Measurements from ENCODE around the gene OSGEP. TPM values are rescaled to one million over a fixed set of nuclear protein-coding genes. Genes with fewer than 3 reads are reported as not detected.

Gene OSGEP
- total RNA-seq, 2 experiments from 2014 or later = 76.6 to 86.6 TPM

DNA sequence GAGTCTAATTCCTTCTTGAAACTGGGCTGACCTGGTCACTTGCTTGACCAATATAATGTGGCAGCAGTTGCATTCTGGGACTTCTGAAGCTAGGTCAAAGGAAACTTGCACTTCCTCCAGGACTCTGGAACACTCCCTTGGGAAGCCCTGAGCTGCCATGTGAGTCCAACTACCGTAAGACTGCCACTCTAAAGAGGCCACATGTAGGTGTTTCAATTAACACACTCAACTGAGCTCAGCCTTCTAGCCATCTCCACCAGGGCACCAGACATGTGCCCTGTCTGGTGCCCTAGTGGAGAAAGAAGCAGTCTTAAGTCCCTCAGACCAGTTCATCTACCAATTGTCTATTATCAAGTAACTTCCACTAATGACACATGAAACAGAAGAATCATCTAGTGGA, 35.2 kb downstream of the OSGEP start:
- Histone ChIP-seq H3K4me1 (ENCODE audit: insufficient read depth, low read length, poor library complexity, severe bottlenecking) (peaks cover 41% of the 10 kb centered on the region), H3K9me2 (ENCODE audit: insufficient read depth, low read length) (no peaks in the 10 kb centered on the region), H4K20me1 (ENCODE audit: insufficient read depth, low read length) (no peaks in the 10 kb centered on the region), H3K4me3 (ENCODE audit: low read depth, low read length, poor library complexity, severe bottlenecking) (no peak overlapping the region), H2AFZ (ENCODE audit: low read length) (peak overlapping the region; percentile 13; the same call in 1 of the 2 replicates), H3K36me3 (ENCODE audit: insufficient read depth, low read length) (no peaks in the 10 kb centered on the region), H3K27ac (ENCODE audit: low read depth, low read length, poor library complexity, severe bottlenecking) (no peak overlapping the region), H3K9me3 (ENCODE audit: low read length) (no peaks in the 10 kb centered on the region), H3K4me2 (ENCODE audit: low read length) (no peak overlapping the region), H3K79me2 (ENCODE audit: insufficient read depth, low read depth, low read length) (no peaks in the 10 kb centered on the region)
- ChIA-PET POLR2A (interaction anchor here (0.7 to 1.3 kb wide), 4 partner anchors 10 to 670 kb away, joined by 3 to 4 read pairs (median 3); partner anchors contain the start of gene PIP4P1), CTCF (ENCODE audit: unreplicated experiment) (no interaction called here)
- DNase-seq (ENCODE audit: low spot score) = no peak
- TF ChIP-seq, protein P1, sequence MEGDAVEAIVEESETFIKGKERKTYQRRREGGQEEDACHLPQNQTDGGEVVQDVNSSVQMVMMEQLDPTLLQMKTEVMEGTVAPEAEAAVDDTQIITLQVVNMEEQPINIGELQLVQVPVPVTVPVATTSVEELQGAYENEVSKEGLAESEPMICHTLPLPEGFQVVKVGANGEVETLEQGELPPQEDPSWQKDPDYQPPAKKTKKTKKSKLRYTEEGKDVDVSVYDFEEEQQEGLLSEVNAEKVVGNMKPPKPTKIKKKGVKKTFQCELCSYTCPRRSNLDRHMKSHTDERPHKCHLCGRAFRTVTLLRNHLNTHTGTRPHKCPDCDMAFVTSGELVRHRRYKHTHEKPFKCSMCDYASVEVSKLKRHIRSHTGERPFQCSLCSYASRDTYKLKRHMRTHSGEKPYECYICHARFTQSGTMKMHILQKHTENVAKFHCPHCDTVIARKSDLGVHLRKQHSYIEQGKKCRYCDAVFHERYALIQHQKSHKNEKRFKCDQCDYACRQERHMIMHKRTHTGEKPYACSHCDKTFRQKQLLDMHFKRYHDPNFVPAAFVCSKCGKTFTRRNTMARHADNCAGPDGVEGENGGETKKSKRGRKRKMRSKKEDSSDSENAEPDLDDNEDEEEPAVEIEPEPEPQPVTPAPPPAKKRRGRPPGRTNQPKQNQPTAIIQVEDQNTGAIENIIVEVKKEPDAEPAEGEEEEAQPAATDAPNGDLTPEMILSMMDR (conservative IDR thresholded peaks at IDR 0.05; ENCODE audit: low read length) = no peak
- TF ChIP-seq EZH2phosphoT487 (IDR thresholded peaks at IDR 0.05; ENCODE audit: borderline replicate concordance, low read depth, low read length) = no peak
- no TSS peak for BruUV-seq (replicated peaks)
- intact Hi-C loops (cut with micrococcal nuclease; ENCODE audit: unreplicated experiment) = loop anchor here (5.0 kb wide), 1 partner anchor 263 kb away; the partner anchor contains the start of gene RNASE4

DNA sequence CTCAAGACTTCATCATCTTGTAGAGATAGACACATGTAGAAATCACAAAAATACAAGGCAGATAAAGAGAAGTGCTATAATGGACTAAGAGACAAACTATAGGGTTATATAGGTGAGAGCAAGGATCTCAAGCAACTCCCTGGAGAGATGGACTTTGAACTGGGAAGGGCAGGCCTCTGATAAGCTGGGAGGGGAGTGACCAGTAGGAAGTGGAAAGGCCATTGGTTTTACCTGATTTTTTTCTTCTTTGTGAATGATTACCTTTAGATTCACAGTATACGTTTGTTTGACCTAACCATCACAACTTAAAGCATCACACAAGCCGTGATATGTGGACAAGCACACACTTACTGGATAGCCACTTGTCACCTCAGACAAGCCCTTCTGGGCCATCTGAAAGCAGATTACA, 36.1 kb downstream of the OSGEP start:
- no peak overlapping the region for H3K4me2 ChIP-seq (ENCODE audit: low read length)
- no peak overlapping the region for H3K4me3 ChIP-seq (ENCODE audit: low read depth, low read length, poor library complexity, severe bottlenecking)
- no peaks in the 10 kb centered on the region for H4K20me1 ChIP-seq (ENCODE audit: insufficient read depth, low read length)
- CTCF ChIA-PET (ENCODE audit: unreplicated experiment) = no interaction called here
- no peak for DNase-seq (ENCODE audit: low spot score)
- H2AFZ ChIP-seq (ENCODE audit: low read length) = no peak overlapping the region
- TF ChIP-seq EZH2phosphoT487 (IDR thresholded peaks at IDR 0.05; ENCODE audit: borderline replicate concordance, low read depth, low read length) = no peak
- TF ChIP-seq, protein P1 (conservative IDR thresholded peaks at IDR 0.05; ENCODE audit: low read length) = no peak
- POLR2A ChIA-PET = no interaction called here
- H3K9me2 ChIP-seq (ENCODE audit: insufficient read depth, low read length) = no peaks in the 10 kb centered on the region
- H3K36me3 ChIP-seq (ENCODE audit: insufficient read depth, low read length) = no peaks in the 10 kb centered on the region
- no peak overlapping the region for H3K27ac ChIP-seq (ENCODE audit: low read depth, low read length, poor library complexity, severe bottlenecking)
- intact Hi-C loops (cut with micrococcal nuclease; ENCODE audit: unreplicated experiment) = loop anchor here (5.0 kb wide), 1 partner anchor 264 kb away; the partner anchor contains the start of gene RNASE4
- H3K4me1 ChIP-seq (ENCODE audit: insufficient read depth, low read length, poor library complexity, severe bottlenecking) = peaks cover 50% of the 10 kb centered on the region
- H3K9me3 ChIP-seq (ENCODE audit: low read length) = no peaks in the 10 kb centered on the region
- no TSS peak for BruUV-seq (replicated peaks)
- no peaks in the 10 kb centered on the region for H3K79me2 ChIP-seq (ENCODE audit: insufficient read depth, low read depth, low read length)
